Activated T-helper 1 cell treated with Interleukin-2 at 50 U/mL for 16 hours (primary cell): ENCODE measurements around the gene UBE2E1.
"Not testable (repeated sequence)": the region's sequence is repeated elsewhere in the genome, so short reads cannot be mapped to it uniquely, and the experiment has no call there.

Experiments
- DNase-seq: peaks from one replicate; pipeline ENCODE4 v3.0.0-alpha.2; 2020; ENCODE audit warnings: low read depth

The UBE2E1 gene

DNA sequence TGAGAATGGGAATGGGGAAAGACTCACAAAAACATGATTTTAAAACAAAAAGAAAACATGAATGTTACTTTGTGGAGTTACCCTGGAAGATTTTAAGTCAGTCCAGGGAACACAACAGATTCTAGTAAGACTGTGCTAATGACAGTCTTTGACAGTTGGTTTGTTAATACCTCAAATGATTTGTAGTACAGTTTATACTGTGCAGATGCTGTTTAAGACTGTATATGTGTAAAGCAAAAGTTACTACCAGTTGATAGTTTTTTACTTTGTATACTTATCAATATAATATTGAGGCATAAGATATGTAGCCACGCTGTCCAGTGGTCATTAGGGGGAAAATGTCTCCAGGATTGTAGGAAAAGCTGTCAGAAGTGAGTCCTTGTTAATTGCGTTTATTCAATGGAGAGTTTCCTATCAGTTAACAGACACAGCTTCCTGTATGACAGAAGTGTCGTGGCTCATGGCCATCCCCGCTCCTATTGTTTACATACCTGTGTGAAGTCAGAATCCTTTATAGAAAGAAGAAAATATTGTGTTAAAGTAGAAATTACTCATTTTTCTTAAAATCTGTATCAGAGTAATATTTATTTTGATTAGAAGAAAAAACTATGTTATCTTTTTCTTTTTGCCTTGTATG is 75.1 kb downstream of the UBE2E1 start:
- no peak for DNase-seq

DNA sequence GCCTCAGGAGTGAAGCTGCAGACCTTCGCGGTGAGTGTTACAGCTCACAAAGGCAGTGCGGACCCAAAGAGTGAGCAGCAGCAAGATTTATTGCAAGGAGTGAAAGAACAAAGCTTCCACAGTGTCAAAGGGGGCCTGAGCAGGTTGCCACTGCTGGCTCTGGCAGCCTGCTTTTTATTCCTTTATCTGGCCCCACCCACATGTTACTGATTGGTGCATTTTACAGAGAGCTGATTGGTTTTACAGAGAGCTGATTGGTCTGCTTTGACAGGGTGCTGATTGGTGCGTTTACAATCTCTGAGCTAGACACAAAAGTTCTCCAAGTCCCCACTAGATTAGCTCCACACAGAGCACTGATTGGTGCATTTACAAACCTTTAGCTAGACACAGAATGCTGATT is 76.2 kb downstream of the UBE2E1 start:
- DNase-seq: not testable (repeated sequence)

DNA sequence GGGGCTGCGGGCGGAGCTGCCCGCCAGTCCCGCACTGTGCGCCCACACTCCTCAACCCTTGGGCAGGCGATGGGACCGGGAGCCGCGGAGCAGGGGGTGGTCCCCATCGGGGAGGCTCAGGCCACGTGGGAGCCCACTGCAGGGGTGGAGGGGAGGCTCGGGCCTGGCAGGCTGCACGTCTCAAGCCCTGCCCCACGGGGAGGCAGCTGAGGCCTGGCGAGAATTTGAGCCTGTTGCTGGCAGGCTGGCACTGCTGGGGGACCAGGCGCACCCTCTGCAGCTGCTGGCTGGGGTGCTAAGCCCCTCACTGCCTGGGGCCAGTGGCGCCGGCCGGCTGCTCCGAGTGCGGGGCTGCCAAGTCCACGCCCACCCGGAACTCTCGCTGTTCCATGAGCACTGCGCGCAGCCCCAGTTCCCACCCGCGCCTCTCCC is 76.7 kb downstream of the UBE2E1 start:
- DNase-seq: no peak

DNA sequence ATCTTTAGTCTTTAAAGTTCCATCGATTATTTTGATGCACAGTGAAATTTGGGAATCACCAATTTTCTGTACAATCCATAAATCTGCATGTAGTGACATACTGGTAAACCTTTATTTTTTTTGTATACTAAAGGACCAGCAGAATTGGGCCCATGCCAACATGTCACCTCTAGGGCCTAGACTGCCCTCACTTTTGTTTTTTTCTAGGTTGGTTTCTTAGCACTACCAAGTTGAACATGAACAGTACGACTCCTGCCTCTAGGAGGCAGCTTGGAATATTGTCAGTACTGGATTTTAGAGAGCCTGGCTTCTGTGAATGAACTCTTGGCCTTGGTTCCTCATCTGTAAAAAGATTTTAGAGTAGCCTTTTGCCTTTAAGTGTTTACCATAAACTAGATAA is 78.7 kb downstream of the UBE2E1 start:
- no peak for DNase-seq

DNA sequence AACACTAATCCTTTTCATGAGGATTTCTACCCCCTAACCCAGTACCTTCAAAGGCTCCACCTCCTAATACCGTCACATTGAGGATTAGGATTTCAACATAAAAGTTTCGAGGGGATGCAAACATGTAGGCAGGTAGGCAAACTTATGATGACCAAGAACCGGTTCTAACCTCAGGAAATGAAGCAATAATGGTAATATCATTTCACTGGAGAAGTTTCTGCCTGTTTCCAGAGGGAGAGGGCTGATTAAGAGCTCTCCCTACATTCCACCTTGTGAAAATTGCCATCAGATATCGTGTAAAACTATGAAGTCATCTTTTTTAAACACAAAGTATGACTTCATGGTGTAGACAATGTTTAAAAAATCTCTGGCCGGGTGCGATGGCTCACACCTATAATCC is 79.5 kb downstream of the UBE2E1 start:
- no peak for DNase-seq

DNA sequence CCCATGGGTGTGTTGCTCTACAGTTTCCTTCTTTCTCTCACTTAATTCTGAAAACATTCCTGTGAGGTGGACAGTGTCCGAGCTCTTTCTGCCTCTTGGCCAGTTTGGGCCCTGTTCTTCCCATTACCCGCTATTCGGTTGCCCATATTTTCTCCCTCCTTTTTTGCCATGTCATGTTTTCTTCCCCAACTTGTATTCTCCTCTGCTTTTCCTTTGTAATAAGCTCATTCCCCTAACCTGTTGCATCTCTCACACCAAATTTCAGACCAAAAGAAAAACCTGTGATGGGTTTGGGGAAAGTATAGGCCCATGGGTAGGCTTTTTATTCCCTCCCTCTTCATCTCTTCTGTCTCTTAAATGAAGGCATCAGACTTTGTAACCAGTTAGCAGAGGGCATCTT is 80.6 kb downstream of the UBE2E1 start:
- DNase-seq: no peak

DNA sequence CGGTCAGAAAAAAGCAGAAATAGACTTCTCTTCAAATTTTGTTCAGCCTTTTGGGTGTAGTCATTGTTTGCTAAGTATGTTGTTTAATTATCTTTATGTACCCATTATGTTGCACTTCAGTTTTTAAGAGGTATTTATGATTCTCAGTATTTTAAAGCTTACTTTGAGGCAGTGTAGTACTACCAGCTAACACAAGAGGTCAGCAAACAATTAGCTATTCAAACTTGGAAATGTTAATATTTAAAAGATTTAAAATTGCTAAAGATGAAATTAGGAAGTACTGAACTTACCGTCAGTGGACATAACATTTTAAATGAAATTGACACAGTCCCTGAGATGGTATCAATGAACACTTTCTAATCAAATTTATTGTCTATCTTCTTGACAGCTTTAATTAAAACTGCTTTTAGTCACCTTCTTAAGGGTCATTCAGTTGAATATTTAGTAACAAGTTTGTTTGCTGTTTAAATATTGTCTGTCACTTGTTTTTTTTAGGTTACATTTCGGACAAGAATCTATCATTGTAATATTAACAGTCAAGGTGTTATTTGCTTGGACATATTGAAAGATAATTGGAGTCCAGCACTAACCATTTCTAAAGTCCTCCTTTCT is 83.0 kb downstream of the UBE2E1 start:
- DNase-seq: no peak

DNA sequence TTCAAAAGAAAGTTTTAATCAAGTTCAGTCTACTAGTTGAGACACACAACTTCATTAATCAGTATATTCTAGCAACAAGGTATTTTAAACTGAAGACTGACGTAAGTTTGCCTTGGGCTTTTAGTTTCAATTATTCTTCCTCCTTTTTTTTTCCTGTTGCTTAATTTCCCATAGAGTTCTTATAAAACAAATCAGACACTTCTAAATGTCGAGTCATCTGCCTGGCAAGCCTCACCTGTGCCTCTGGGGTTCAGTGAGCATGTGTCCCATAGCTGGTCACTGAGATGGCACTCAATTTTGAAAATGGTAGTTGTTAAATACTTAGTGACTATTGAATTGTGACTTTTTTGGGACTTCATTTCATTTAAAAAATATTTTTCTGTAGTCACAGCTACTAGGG is 83.6 kb downstream of the UBE2E1 start:
- no peak for DNase-seq

DNA sequence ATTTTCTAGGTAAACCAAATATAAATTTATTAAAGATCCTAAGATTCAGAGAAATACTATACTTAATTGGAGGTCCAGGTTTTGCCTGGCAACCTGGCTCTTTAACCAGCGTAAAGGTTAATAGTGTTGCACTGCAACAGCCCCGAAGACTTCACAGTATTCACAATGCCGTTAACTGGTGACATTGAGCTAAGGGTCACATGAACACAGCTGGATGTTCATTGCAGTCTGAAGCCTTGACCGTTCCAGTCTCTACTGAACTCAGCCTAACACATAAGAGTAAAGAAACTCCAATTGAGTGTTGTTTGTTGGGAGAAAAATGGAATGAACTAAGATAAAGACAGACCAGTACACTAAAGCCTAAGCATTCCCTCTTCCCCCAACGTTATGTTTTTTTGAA is 84.2 kb downstream of the UBE2E1 start:
- no peak for DNase-seq

DNA sequence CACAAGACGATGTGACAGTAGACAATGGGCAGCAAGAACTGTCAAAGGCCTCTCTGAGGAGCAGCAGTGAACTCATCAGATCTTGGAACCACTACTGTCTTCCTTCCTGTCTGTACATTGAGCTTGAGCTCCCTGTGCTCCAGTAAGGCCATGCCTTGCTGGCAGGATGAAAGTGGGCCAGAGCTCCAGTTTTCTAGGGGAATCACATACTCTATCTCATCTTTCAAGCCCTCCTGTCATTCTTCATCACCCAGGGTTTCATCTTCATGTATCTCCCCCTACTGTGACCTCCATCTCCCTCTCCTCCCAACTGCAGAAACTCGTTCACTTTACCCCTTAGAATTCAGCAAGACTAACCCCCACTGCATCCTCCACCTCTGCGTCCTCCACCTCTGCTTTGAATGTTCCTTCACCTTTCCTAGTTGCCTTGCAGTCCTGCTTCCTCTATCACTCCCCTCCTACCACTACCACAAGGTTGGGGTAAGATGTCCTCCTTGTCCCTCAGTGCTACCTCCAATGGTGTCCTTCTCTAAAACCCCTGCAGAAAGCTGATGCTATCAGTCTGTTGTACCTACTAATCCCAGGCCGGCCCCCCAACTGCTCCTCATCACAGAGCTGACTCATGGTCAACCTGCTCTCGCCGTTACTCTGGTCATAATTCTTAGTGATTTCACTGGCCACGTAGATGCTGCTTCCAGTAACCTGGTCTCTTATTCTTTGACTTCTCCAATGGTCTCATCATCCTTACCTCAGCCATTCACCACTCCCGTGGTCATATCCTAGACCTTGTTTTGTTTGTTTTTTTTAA is 88.7 kb downstream of the UBE2E1 start:
- no peak for DNase-seq

DNA sequence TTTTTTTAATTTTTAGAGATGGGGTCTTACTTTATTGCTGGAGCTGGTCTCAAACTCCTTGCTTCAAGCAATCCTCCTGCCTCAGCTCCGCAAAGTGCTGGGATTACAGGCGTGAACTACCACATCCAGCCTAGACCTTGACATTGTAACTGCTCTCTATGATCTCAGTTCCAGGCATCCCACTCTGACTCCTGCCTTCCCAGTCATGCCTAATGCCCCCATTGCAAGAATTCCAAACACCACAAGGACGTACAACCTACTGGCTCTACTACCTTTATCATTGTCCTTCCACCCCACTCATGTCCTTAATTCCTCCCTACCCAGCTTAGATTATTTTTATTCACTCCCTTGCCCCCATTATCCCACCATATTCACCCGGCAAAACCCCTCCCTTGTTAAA is 89.4 kb downstream of the UBE2E1 start:
- DNase-seq: no peak

DNA sequence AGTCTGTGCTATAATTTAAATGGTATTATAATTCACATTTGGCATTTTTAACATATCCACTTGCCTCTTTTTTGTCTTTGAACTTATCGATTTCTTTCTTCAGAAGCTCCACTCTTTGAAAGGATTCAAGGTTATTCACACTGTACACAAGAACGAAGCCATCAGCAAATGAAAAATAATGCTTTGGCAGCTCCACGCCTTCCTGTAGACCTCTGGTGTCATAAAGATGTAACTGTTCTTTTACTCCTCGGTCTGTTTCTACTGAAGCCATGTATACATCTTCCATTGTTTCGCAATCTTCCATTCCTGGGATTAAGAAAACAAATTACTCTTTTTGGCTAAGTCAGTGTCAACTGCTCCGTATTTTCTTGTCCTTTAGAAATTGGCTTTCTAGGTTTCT is 95.0 kb downstream of the UBE2E1 start:
- DNase-seq: no peak

DNA sequence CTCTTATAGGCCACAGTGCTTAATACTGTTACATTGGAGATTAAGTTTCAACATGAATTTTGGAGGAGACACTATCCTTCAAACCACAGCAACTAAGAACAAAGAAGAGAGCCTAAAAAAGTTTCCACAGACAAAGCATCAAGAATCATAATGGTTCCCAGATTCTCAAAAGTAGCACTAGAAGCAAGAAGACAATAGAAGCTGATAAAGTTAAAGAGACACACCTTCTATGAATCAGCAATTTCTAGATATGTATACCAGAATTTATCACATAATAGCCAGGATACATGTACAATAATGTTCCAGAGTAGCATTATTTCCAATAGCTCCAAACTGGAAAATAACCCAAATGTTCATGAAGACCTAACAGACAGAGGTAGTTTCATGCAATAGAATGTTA is 98.8 kb downstream of the UBE2E1 start:
- DNase-seq: no peak

DNA sequence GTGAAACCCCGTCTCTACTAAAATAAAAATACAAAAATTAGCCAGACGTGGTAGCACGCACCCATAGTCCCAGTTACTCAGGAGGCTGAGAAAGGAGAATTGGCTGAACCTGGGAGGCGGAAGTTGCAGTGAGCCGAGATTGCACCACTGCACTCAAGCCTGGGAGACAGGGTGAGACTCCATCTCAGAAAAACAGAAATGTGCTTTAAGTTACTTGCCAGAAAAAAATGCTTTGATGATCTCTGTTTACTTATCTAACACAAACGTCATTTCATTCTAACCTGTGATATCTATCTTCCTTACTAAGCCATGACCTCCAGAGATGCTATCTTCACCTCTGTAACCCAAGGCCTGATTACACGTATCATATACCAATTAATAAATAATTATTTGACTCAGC is 103.6 kb downstream of the UBE2E1 start:
- DNase-seq: no peak

DNA sequence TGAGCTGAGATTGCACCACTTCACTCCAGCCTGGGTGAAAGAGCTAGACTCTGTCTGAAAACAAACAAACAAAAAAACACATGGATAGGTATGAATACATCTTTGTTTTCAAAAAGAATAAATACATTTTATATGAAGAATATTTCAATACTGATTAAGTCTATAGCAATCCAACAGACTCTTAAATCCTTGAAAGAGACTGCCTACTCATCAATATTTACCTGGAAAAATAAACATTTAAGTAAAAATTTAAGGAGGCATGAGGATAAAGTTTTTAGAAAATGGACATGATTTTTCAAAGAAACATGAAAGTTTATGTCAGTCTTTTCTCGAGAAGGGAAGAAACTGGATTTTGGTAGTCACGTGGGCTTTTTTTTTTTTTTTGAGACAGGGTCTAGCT is 105.6 kb downstream of the UBE2E1 start:
- DNase-seq: no peak

DNA sequence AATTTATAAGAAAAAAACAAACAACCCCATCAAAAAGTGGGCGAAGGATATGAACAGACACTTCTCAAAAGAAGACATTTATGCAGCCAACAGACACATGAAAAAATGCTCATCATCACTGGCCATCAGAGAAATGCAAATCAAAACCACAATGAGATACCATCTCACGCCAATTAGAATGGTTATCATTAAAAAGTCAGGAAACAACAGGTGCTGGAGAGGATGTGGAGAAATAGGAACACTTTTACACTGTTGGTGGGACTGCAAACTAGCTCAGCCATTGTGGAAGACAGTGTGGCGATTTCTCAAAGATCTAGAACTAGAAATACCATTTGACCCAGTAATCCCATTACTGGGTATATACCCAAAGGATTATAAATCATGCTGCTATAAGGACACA is 106.6 kb downstream of the UBE2E1 start:
- not testable (repeated sequence) for DNase-seq

DNA sequence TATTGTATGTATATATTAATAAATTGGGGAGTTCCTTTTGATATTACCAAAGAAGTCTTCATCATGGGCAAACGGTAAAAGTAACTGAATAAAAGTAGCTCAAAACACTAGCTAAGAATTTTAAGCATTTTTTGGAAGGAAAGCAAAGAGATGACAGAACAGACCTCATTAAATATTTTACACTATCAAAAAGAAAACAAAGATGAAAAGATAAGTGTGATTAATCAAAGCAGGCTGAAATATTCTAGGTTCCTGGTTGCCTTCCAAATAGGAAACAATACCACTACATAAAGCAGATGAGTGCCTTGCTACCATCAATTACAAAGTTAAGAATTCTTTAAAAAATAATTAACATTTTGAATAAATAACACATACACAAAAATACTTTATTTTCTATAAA is 107.4 kb downstream of the UBE2E1 start:
- no peak for DNase-seq

DNA sequence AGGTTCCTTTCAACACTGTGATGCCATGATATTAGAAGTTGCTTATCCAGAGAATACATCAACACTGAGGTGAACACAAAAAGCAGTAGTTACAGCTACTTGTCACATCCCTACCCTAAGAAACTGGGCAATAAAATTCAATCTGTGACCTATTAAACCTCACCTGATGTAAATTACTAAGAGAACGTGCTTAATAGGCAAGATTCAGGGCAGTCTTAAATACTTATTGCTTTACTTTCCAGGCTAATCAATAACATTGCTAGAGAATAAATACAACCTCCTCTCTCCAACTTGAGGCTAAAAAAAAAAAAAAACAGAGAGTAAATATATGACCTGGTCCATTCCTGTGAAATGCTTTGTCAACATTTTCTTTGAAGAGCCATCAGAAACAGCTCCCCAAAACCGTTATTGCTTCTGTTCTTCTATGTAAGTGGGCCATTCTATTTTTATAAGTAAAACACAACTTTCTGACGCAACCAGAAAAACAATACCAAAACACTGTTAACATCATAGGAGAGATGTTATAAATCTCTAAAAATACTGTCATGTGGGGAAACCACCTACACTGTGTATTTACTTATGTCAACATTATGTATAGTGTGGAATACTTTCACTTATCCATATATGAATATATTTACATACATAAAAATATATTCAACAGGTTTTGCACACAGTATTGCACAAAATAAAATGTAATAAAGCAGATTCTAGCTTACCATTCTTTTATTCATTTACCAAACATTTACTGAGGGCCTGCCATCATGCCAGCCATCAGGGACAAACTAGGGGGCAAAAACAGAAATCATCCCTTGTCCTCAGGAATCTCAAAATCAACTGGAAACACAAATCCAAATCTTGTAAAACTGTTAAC is 108.4 kb downstream of the UBE2E1 start:
- no peak for DNase-seq

DNA sequence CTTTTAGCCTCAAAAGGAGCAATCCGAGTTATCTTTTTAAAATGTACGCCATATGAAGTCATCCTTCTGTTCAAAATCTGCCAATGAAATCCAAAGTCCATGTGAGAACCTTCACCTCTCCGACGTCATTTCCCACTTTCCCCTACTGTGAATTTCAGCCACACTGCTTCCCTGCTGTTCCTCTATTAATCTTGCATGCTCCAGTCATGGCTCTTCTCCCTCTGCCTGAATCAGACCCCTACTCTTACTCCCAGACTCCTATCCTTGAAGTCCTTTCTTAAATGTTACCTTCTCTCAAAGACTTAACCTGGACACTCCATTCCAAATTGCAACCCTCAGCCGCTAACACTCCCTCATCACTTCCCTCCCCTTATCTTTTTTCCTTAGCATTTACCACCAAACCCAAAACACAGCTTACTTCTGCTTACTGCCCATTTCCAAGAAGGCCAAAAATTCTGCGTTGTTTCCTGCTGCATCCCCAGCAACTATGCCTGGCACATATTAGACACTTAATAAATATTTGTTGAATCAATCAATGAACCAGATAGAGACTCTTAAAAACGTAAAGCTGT is 109.9 kb downstream of the UBE2E1 start:
- DNase-seq: no peak

DNA sequence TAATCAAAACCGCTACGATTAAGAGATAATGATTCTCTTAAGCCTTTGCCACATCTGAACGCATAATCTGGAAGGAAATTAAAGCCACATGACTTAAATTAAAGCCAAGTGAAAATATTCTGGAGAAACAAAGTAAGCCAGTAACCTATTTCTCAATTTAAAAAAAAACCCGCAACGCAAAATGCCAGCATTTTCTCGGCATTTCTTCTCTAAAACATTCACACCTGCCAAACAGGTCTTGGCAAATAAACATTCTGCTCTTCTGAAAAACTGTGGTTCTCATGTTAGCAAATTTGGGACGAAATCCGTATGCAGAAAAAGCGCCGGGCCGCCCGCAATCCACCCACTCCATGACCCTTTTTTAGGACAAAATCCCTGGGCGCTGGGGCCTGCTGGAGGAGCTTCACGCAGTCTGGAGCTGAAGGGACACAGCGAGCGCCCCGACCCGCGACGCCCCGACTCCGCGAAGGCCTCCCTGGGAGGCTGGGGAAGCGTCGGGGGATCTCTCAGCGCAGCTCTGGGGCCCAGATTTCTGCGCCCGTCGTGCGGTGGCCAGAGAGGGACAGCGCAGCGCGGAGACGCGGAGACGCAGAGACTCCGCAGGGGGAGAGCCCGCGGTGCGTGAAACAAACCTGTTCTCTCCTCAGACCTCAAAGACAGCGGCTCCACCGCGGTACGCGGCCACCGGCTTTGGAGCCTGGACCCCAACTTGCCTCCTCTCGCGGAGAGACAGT is 110.6 kb downstream of the UBE2E1 start:
- DNase-seq: no peak
